OCI-LY7 (cell line): ENCODE data around the gene MAP1B.

Experiments used
- CTCF ChIP-seq: fragments of 200-600 bp; sonication (generic); conservative IDR thresholded peaks from 2 replicates; pipeline ENCODE4 v1.5.1; 2014; ENCODE audit warnings: mild to moderate bottlenecking, antibody characterized with exemption, low read length, moderate library complexity, mixed read lengths
- EZH2phosphoT487 ChIP-seq: fragments of 200-600 bp; sonication (generic); IDR thresholded peaks from 2 replicates; pipeline ENCODE4 v1.6.1; 2018; ENCODE audit warnings: low read depth, borderline replicate concordance, mild to moderate bottlenecking, mixed run types, antibody characterized with exemption, low read length, moderate library complexity, mixed read lengths

GRCh38 chr5:72101828-72102227 lies 5.4 kb upstream of the MAP1B start:
- TF ChIP-seq CTCF, result no peak
- no peak for TF ChIP-seq EZH2phosphoT487
